ENCODE results near the gene G6PD.

DNA sequence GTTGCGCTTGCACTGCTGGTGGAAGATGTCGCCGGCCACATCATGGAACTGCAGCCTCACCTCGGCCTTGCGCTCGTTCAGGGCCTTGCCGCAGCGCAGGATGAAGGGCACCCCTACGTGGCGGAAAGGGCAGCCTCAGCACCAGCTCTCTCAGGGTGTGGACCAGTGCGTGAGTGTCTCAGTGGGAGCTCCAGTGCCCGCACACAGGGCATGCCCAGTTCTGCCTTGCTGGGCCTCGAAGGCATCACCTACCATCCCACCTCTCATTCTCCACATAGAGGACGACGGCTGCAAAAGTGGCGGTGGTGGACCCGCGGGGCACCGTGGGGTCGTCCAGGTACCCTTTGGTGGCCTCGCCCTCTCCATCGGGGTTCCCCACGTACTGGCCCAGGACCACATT, 14.0 kb downstream of the G6PD start:
- TF ChIP-seq, protein P1, sequence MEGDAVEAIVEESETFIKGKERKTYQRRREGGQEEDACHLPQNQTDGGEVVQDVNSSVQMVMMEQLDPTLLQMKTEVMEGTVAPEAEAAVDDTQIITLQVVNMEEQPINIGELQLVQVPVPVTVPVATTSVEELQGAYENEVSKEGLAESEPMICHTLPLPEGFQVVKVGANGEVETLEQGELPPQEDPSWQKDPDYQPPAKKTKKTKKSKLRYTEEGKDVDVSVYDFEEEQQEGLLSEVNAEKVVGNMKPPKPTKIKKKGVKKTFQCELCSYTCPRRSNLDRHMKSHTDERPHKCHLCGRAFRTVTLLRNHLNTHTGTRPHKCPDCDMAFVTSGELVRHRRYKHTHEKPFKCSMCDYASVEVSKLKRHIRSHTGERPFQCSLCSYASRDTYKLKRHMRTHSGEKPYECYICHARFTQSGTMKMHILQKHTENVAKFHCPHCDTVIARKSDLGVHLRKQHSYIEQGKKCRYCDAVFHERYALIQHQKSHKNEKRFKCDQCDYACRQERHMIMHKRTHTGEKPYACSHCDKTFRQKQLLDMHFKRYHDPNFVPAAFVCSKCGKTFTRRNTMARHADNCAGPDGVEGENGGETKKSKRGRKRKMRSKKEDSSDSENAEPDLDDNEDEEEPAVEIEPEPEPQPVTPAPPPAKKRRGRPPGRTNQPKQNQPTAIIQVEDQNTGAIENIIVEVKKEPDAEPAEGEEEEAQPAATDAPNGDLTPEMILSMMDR (IDR thresholded peaks at IDR 0.05; ENCODE audit: low read depth, low read length), result no peak
- TF ChIP-seq POLR2A (IDR thresholded peaks at IDR 0.05; ENCODE audit: extremely low read depth, insufficient read length) (no peak), MYC (IDR thresholded peaks at IDR 0.05; ENCODE audit: low read depth, low read length) (no peak)
- TF ChIP-seq, protein P2, sequence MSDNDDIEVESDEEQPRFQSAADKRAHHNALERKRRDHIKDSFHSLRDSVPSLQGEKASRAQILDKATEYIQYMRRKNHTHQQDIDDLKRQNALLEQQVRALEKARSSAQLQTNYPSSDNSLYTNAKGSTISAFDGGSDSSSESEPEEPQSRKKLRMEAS (IDR thresholded peaks at IDR 0.05; ENCODE audit: low read depth, low read length), result no peak
